H1 (cell line): Measurements from ENCODE around the gene TRMT10C. TPM values are rescaled to one million over a fixed set of nuclear protein-coding genes. Genes with fewer than 3 reads are reported as not detected.
A peak's percentile ranks its signal among the peaks of the same experiment; 100 is the strongest.

Source experiments
- CTCF ChIA-PET: fragments of 300-600 bp; sonication (Branson Sonifier 250); formaldehyde crosslinking; loops from one replicate; lab custom pipeline; 2021; ENCODE audit not compliant: partially characterized antibody; lab: Charles Lee
- POLR2A ChIA-PET: fragments of 300-600 bp; sonication (Branson Sonifier 250); formaldehyde crosslinking; loops from one replicate; lab custom pipeline; 2021; ENCODE audit warnings: inconsistent platforms; ENCODE audit not compliant: partially characterized antibody; lab: Charles Lee
- DNase-seq, 2 experiments: peaks; one replicate each; pipeline versions ENCODE4 v3.0.0 to v3.0.0-alpha.2; 2010 to 2022; ENCODE audit warnings: low spot score in 2 of 2, low read depth in 1 of 2, mixed read lengths in 1 of 2
- FAIRE-seq: peaks from 2 replicates; lab custom pipeline; 2011; peaks lifted over from hg19 to GRCh38; lab: Jason Lieb, UNC
- H2AFZ ChIP-seq: 2 replicates; pipeline ENCODE4 v1.8.1; 2012; ENCODE audit warnings: low read length, inconsistent platforms
- H2AK5ac ChIP-seq: 2 replicates; pipeline ENCODE4 v1.6.1; 2013; ENCODE audit warnings: low read depth, low read length
- H2BK120ac ChIP-seq: replicated peaks from 2 replicates; pipeline ENCODE3; 2013; ENCODE audit warnings: low read depth, low read length, inconsistent platforms
- H2BK12ac ChIP-seq: 2 replicates; pipeline ENCODE4 v1.6.1; 2013; ENCODE audit warnings: low read depth, low read length
- H2BK15ac ChIP-seq: 2 replicates; pipeline ENCODE4 v1.6.1; 2013; ENCODE audit warnings: low read length
- H2BK20ac ChIP-seq: 2 replicates; pipeline ENCODE4 v1.6.1; 2013; ENCODE audit warnings: low read length
- H2BK5ac ChIP-seq: 2 replicates; pipeline ENCODE4 v1.6.1; 2013; ENCODE audit warnings: low read depth, low read length
- H3K14ac ChIP-seq: 2 replicates; pipeline ENCODE4 v1.6.1; 2013; ENCODE audit warnings: inconsistent platforms; ENCODE audit not compliant: insufficient read length
- H3K18ac ChIP-seq: 2 replicates; pipeline ENCODE4 v1.6.1; 2013; ENCODE audit warnings: low read length; ENCODE audit errors: extremely low read depth
- H3K23ac ChIP-seq: 2 replicates; pipeline ENCODE4 v1.6.1; 2013; ENCODE audit warnings: inconsistent platforms; ENCODE audit not compliant: insufficient read length
- H3K23me2 ChIP-seq: 2 replicates; pipeline ENCODE4 v1.6.1; 2013; ENCODE audit warnings: low read depth, low read length
- H3K27ac ChIP-seq: 2 replicates; pipeline ENCODE4 v1.6.1; 2011; ENCODE audit warnings: low read depth, low read length, inconsistent platforms
- H3K27me3 ChIP-seq, 4 experiments: replicated peaks in 1 of 4; 1 replicate in 1 of 4; 2 replicates in 3 of 4; pipeline versions ENCODE4 v1.6.1 to v1.8.1; 2011 to 2013; ENCODE audit warnings: low read length in 3 of 4, mild to moderate bottlenecking in 3 of 4, inconsistent platforms in 2 of 4, mixed read lengths in 2 of 4, moderate library complexity in 1 of 4; ENCODE audit not compliant: control insufficient read depth in 3 of 4, insufficient read depth in 3 of 4; ENCODE audit errors: extremely low read depth in 1 of 4
- H3K36me3 ChIP-seq, 4 experiments: 2 replicates each; pipeline versions ENCODE4 v1.6.1 to v1.8.1; 2011 to 2013; ENCODE audit warnings: mild to moderate bottlenecking in 4 of 4, low read length in 3 of 4, moderate library complexity in 2 of 4, control low read depth in 1 of 4, inconsistent platforms in 1 of 4; ENCODE audit not compliant: insufficient read depth in 4 of 4, control insufficient read depth in 2 of 4
- H3K4ac ChIP-seq: replicated peaks from 2 replicates; pipeline ENCODE3; 2013; ENCODE audit warnings: low read length, low read depth, mixed read lengths, inconsistent platforms; ENCODE audit not compliant: insufficient read length
- H3K4me1 ChIP-seq, 4 experiments: replicated peaks in 1 of 4; 1 replicate in 1 of 4; 2 replicates in 3 of 4; pipeline versions ENCODE4 v1.6.1 to v1.8.1; 2011 to 2013; ENCODE audit warnings: low read length in 3 of 4, inconsistent platforms in 2 of 4, mixed read lengths in 1 of 4; ENCODE audit not compliant: insufficient read depth in 4 of 4, control insufficient read depth in 3 of 4
- H3K4me2 ChIP-seq, 2 experiments: 2 replicates each; pipeline versions ENCODE4 v1.6.1 to v1.8.1; 2011 to 2013; ENCODE audit warnings: low read depth in 2 of 2, low read length in 2 of 2, control low read depth in 1 of 2, inconsistent platforms in 1 of 2, mild to moderate bottlenecking in 1 of 2; ENCODE audit not compliant: insufficient read depth in 1 of 2
- H3K4me3 ChIP-seq, 4 experiments: fragments of 200-600, 300-600 bp in 1 of 4; sonication (generic), shearing (Covaris generic), sonication (Bioruptor Twin) in 1 of 4; 2 replicates each; pipeline versions ENCODE4 v1.5.1 to v1.8.1; 2011 to 2016; ENCODE audit warnings: low read length in 4 of 4, low read depth in 3 of 4, control low read depth in 2 of 4, inconsistent platforms in 2 of 4, mild to moderate bottlenecking in 2 of 4, mixed read lengths in 1 of 4, moderate library complexity in 1 of 4; ENCODE audit not compliant: insufficient read depth in 2 of 4; ENCODE audit errors: extremely low read depth in 1 of 4
- H3K56ac ChIP-seq: replicated peaks from 2 replicates; pipeline ENCODE3; 2013; ENCODE audit warnings: low read depth, mild to moderate bottlenecking, mixed read lengths, low read length, inconsistent platforms; ENCODE audit not compliant: insufficient read length
- H3K79me1 ChIP-seq: 2 replicates; pipeline ENCODE4 v1.6.1; 2013; ENCODE audit warnings: low read depth, low read length, control low read depth
- H3K79me2 ChIP-seq, 2 experiments: 2 replicates each; pipeline versions ENCODE4 v1.6.1 to v1.8.1; 2012 to 2013; ENCODE audit warnings: low read length in 2 of 2, mild to moderate bottlenecking in 2 of 2, inconsistent platforms in 1 of 2; ENCODE audit not compliant: insufficient read depth in 2 of 2, control insufficient read depth in 1 of 2
- H3K9ac ChIP-seq, 4 experiments: replicated peaks in 1 of 4; 1 replicate in 1 of 4; 2 replicates in 3 of 4; pipeline versions ENCODE4 v1.6.1 to v1.8.1; 2011 to 2013; ENCODE audit warnings: low read depth in 3 of 4, low read length in 3 of 4, control low read depth in 2 of 4, mild to moderate bottlenecking in 2 of 4, moderate library complexity in 2 of 4, inconsistent platforms in 1 of 4; ENCODE audit errors: extremely low read depth in 1 of 4
- H3K9me3 ChIP-seq, 2 experiments: 2 replicates each; pipeline versions ENCODE4 v1.6.1 to v1.8.1; 2012 to 2013; ENCODE audit warnings: mild to moderate bottlenecking in 2 of 2, moderate library complexity in 2 of 2, control low read depth in 1 of 2, inconsistent platforms in 1 of 2, low read depth in 1 of 2, low read length in 1 of 2, mixed read lengths in 1 of 2; ENCODE audit not compliant: insufficient read depth in 2 of 2
- H4K20me1 ChIP-seq, 2 experiments: replicated peaks in 1 of 2; 2 replicates each; pipeline versions ENCODE3 to v1.8.1; 2011 to 2013; ENCODE audit warnings: inconsistent platforms in 2 of 2, low read length in 2 of 2, mild to moderate bottlenecking in 1 of 2; ENCODE audit not compliant: insufficient read depth in 2 of 2, control insufficient read depth in 1 of 2
- H4K5ac ChIP-seq: 2 replicates; pipeline ENCODE4 v1.6.1; 2013; ENCODE audit warnings: low read length, low read depth, mixed read lengths, inconsistent platforms; ENCODE audit not compliant: insufficient read length
- H4K8ac ChIP-seq: 2 replicates; pipeline ENCODE4 v1.8.0; 2013; ENCODE audit warnings: mild to moderate bottlenecking, moderate library complexity, low read length, inconsistent platforms; ENCODE audit not compliant: insufficient read depth; ENCODE audit errors: extremely low read depth
- H4K91ac ChIP-seq: replicated peaks from 2 replicates; pipeline ENCODE3; 2013; ENCODE audit warnings: low read length, mixed read lengths, inconsistent platforms; ENCODE audit not compliant: insufficient read length
- BACH1 ChIP-seq: IDR thresholded peaks from 2 replicates; pipeline ENCODE4 v1.6.1; 2012; ENCODE audit warnings: low read length, improper control_type of control experiment
- KDM4A ChIP-seq: IDR thresholded peaks from one replicate; pipeline ENCODE4 v1.7.1; 2012; ENCODE audit warnings: low read depth, mild to moderate bottlenecking, moderate library complexity, low read length, inconsistent platforms; ENCODE audit not compliant: severe bottlenecking
- NANOG ChIP-seq: IDR thresholded peaks from 2 replicates; pipeline ENCODE4 v1.6.1; 2011; ENCODE audit warnings: low read length, low read depth, mild to moderate bottlenecking, inconsistent platforms; ENCODE audit not compliant: insufficient read depth, poor library complexity, severe bottlenecking
- RBBP5 ChIP-seq: IDR thresholded peaks from 2 replicates; pipeline ENCODE4 v1.7.1; 2012; ENCODE audit warnings: low read depth, mild to moderate bottlenecking, inconsistent platforms, low read length, moderate library complexity, borderline replicate concordance
- RFX5 ChIP-seq: IDR thresholded peaks from 2 replicates; pipeline ENCODE4 v1.6.1; 2011; ENCODE audit warnings: low read depth, low read length, improper control_type of control experiment, borderline replicate concordance
- SP2 ChIP-seq: IDR thresholded peaks from 2 replicates; pipeline ENCODE4 v1.6.1; 2012; ENCODE audit warnings: mild to moderate bottlenecking, low read length, inconsistent platforms
- SP4 ChIP-seq: IDR thresholded peaks from 2 replicates; pipeline ENCODE4 v1.6.1; 2012; ENCODE audit warnings: low read length, inconsistent platforms
- WGBS, 2 experiments: shearing (Covaris generic) in 1 of 2; methylation state at CpG; one replicate each; pipeline versions ENCODE4 v1.1.6 to v1.1.7; 2013 to 2015; ENCODE audit warnings: low lambda C conversion rate in 2 of 2, mixed read lengths in 2 of 2, inconsistent platforms in 1 of 2, low coverage in 1 of 2, missing lambda C conversion rate in 1 of 2; ENCODE audit not compliant: insufficient replicate concordance in 2 of 2, insufficient coverage in 1 of 2, insufficient read length in 1 of 2; ENCODE audit errors: extremely low coverage in 1 of 2, missing lambda C conversion rate in 1 of 2; 5-methylcytosine and 5-hydroxymethylcytosine counted together
- polyA plus RNA-seq, 7 experiments: library from polyadenylated mRNA; depleted of rRNA in 3 of 7; stranded (reverse) in 5 of 7; unstranded in 2 of 7; fragments of >200 nt in 5 of 7; fragments of 200-250 nt in 2 of 7; gene quantifications; 1 replicate in 5 of 7; 2 replicates in 1 of 7; 4 replicates in 1 of 7; pipeline versions ENCODE4 v1.2.1 to v1.2.3, GENCODE V29; 2011 to 2013; ENCODE audit warnings: missing spikeins in 2 of 7, mixed read lengths in 2 of 7
- total RNA-seq: library from RNA; stranded (reverse); fragmentation: NEBNext Ultra II Directional; extraction: Animal tissue kit (Norgen Biotek cat#: 25700); gene quantifications from 2 replicates; pipeline ENCODE4 v1.2.1, GENCODE V29; 2021
- TF ChIP-seq, protein P1 (sequence below): IDR thresholded peaks from 2 replicates; pipeline ENCODE4 v1.6.1; 2012; ENCODE audit warnings: inconsistent platforms
- TF ChIP-seq, protein P2 (sequence below): IDR thresholded peaks from 2 replicates; pipeline ENCODE4 v1.6.1; 2011; ENCODE audit warnings: low read length, improper control_type of control experiment

The TRMT10C gene
- total and polyA plus RNA-seq, 2 of the 8 experiments (the other 6 are each of a cell fraction or from before 2014, with no cell fraction given), result 27.4 to 55.9 TPM

DNA sequence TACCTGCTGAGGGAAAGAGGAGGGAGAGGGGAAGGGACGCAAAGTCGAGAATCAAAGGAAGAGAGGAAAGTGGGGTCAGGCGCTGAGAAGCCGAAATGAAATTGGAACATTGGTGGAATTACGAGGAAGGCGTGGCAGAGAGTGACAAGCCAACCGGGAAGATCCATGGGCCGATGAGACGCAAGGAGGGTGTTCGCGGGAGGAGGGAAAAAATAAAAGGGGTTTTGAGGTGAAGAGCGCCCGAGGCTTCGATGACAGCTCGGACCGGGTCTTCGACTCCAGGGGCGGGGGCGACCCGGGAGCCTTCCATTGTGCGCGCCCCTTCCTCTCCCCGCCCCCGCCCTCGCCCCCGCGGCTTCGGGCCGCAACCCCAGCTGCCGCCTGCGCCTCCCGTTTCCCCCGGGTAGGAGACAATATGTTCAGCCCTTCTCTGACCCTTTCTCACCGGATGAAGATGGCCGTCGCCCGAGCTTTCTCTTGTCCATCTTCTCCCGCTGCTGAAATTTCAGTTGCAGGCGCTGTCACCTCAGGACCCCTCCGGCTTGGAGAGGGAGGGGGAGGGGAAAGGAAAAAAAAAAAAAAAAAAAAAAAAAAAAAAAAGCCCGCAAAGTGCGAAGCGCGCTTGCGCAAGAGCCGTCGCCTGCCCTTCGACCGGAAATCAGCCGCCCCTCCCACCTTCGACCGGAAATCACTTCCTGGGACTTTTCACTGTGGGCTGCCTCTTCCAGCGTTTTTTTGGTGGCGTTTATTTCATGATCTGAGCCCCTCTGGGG is 48.8 kb upstream of the TRMT10C start, which contains the start of gene SENP7:
Gene SENP7, minus strand, starts transcription at position 567 of the 773 bp plus-strand sequence. Its CDS starts 82 bp downstream, at position 485.
- DNase-seq (peak; percentile 53 to 81), FAIRE-seq (peak; percentile 79)
- Histone ChIP-seq H2BK20ac (0 out of 2 replicates have a peak within 1 kb of the TSS, but pooled peaks have one; percentile 48), H3K4ac (peak within 1 kb of the TSS; percentile 60), H3K4me3 (peak within 1 kb of the TSS; percentile 66 to 80 (median 78)), H2AK5ac (no peak within 1 kb of the TSS), H2BK120ac (peak within 1 kb of the TSS; percentile 65), H3K9me3 (no peaks in the 10 kb centered on the region), H4K8ac (no peak within 1 kb of the TSS), H4K20me1 (no peaks in the 10 kb centered on the region), H3K56ac (peak within 1 kb of the TSS; percentile 21), H3K23ac (no peak within 1 kb of the TSS), H3K23me2 (no peaks in the 10 kb centered on the region; the same call in 1 of the 2 replicates), H3K14ac (no peak within 1 kb of the TSS), H4K91ac (peak within 1 kb of the TSS; percentile 83), H2BK15ac (peak within 1 kb of the TSS; percentile 72; the same call in 1 of the 2 replicates), H3K27me3 (no peaks in the 10 kb centered on the region), H2BK12ac (no peak within 1 kb of the TSS), H2AFZ (peak within 1 kb of the TSS; percentile 44), H3K79me1 (no peaks in the 10 kb centered on the region), H3K79me2 (0 out of 4 replicates have a peak, but pooled peaks cover 0 to 3% of the 10 kb centered on the region in 2 experiments), H3K9ac (peak within 1 kb of the TSS in 3 of 4 experiments; percentile 46 to 58 (median 52); a peak in 6 of 7 replicates), H3K18ac (peak within 1 kb of the TSS; percentile 85), H3K36me3 (no peaks in the 10 kb centered on the region), H4K5ac (peak within 1 kb of the TSS; percentile 65), H2BK5ac (peak within 1 kb of the TSS; percentile 71; the same call in 1 of the 2 replicates), H3K27ac (peak within 1 kb of the TSS; percentile 33; the same call in 1 of the 2 replicates), H3K4me2 (peak within 1 kb of the TSS; percentile 71 to 89), H3K4me1 (no peaks in the 10 kb centered on the region; a peak in 3 of 7 replicates)
- ChIA-PET CTCF (interaction anchor here (1.0 to 1.6 kb wide), 2 partner anchors 10 to 164 kb away, joined by 4 read pairs; partner anchors contain the start of gene ZBTB11), POLR2A (interaction anchor here (0.5 to 2.4 kb wide), 11 partner anchors 9 to 190 kb away, joined by 3 to 12 read pairs (median 4); partner anchors contain the start of genes PCNP and TRMT10C)
- 1% methylated on average over 36 of the region's 54 CpGs; no CpG with 5 or more reads in 1 of the 2 experiments for WGBS, 2 experiments
- TF ChIP-seq SP4, result peak; percentile 61; the same call in 1 of the 2 replicates
- no peak for TF ChIP-seq SP2
- no peak for TF ChIP-seq NANOG
- peak; percentile 61 for TF ChIP-seq KDM4A
- peak; percentile 97 for TF ChIP-seq RBBP5
- TF ChIP-seq, protein P1, sequence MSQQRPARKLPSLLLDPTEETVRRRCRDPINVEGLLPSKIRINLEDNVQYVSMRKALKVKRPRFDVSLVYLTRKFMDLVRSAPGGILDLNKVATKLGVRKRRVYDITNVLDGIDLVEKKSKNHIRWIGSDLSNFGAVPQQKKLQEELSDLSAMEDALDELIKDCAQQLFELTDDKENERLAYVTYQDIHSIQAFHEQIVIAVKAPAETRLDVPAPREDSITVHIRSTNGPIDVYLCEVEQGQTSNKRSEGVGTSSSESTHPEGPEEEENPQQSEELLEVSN, result peak; percentile 31; the same call in 1 of the 2 replicates
- no peak for TF ChIP-seq RFX5
- TF ChIP-seq BACH1, result no peak
- TF ChIP-seq, protein P2, sequence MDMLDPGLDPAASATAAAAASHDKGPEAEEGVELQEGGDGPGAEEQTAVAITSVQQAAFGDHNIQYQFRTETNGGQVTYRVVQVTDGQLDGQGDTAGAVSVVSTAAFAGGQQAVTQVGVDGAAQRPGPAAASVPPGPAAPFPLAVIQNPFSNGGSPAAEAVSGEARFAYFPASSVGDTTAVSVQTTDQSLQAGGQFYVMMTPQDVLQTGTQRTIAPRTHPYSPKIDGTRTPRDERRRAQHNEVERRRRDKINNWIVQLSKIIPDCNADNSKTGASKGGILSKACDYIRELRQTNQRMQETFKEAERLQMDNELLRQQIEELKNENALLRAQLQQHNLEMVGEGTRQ, result no peak
